ENCODE measurements around the gene OCA2.

DNA sequence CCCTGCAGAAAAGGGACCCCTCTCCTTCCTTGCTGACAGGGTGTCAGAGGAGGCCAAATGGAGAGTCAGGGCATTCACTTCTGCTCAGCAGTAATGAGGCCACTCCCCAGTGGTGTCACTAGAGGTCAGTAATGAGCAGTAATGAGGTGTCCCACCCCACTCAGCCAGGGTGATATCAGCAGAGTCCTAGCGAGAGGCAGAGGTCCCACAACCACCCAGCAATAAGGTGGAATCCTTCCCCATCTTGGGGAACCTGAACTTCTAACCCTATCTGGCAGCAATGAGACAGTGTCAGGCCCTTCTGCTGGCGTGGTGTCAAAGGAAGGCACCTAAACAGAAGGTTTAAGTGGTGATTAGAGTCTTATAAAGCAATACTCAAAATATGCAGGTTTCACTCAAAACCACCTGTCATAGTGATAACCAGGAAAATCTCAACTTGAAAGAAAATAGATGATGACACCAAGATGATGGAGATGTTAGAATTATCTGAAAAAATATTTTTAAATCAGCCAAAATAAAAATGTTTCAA, 12.9 kb downstream of the OCA2 start:
- TF ChIP-seq, protein P1, sequence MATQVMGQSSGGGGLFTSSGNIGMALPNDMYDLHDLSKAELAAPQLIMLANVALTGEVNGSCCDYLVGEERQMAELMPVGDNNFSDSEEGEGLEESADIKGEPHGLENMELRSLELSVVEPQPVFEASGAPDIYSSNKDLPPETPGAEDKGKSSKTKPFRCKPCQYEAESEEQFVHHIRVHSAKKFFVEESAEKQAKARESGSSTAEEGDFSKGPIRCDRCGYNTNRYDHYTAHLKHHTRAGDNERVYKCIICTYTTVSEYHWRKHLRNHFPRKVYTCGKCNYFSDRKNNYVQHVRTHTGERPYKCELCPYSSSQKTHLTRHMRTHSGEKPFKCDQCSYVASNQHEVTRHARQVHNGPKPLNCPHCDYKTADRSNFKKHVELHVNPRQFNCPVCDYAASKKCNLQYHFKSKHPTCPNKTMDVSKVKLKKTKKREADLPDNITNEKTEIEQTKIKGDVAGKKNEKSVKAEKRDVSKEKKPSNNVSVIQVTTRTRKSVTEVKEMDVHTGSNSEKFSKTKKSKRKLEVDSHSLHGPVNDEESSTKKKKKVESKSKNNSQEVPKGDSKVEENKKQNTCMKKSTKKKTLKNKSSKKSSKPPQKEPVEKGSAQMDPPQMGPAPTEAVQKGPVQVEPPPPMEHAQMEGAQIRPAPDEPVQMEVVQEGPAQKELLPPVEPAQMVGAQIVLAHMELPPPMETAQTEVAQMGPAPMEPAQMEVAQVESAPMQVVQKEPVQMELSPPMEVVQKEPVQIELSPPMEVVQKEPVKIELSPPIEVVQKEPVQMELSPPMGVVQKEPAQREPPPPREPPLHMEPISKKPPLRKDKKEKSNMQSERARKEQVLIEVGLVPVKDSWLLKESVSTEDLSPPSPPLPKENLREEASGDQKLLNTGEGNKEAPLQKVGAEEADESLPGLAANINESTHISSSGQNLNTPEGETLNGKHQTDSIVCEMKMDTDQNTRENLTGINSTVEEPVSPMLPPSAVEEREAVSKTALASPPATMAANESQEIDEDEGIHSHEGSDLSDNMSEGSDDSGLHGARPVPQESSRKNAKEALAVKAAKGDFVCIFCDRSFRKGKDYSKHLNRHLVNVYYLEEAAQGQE (IDR thresholded peaks at IDR 0.05; ENCODE audit: low read depth) = no peak
- TF ChIP-seq EP300 (IDR thresholded peaks at IDR 0.05; ENCODE audit: borderline replicate concordance) (no peak), TAF1 (IDR thresholded peaks at IDR 0.05; ENCODE audit: low read depth) (no peak), CREB1 (IDR thresholded peaks at IDR 0.05; ENCODE audit: low read depth) (no peak), YY1 (IDR thresholded peaks at IDR 0.05; ENCODE audit: low read depth) (no peak)
- TF ChIP-seq, protein P2, sequence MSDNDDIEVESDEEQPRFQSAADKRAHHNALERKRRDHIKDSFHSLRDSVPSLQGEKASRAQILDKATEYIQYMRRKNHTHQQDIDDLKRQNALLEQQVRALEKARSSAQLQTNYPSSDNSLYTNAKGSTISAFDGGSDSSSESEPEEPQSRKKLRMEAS (IDR thresholded peaks at IDR 0.05) = no peak
